MM.1S (cell line): Measurements from ENCODE around the gene GDF11.

Experiments used
- DNase-seq: peaks from one replicate; pipeline ENCODE4 v3.0.0-alpha.2; 2015
- H2AFZ ChIP-seq: fragments of 300-600 bp; sonication (generic); 2 replicates; pipeline ENCODE4 v1.6.0; 2016; ENCODE audit warnings: antibody characterized with exemption, low read length
- H3F3A ChIP-seq: fragments of 300-600 bp; sonication (generic); 2 replicates; pipeline ENCODE4 v1.6.1; 2016; ENCODE audit warnings: mild to moderate bottlenecking, antibody characterized with exemption, low read length, moderate library complexity, mixed read lengths; ENCODE audit not compliant: insufficient read depth
- H3K27ac ChIP-seq: fragments of 300-600 bp; sonication (generic); 2 replicates; pipeline ENCODE4 v1.5.1; 2016; ENCODE audit warnings: mild to moderate bottlenecking, low read length
- H3K27me3 ChIP-seq: fragments of 300-600 bp; sonication (generic); replicated peaks from 2 replicates; pipeline ENCODE4 v1.6.0; 2016; ENCODE audit warnings: low read length; ENCODE audit not compliant: insufficient read depth
- H3K36me3 ChIP-seq: fragments of 300-600 bp; sonication (generic); replicated peaks from 2 replicates; pipeline ENCODE4 v1.6.1; 2016; ENCODE audit warnings: mild to moderate bottlenecking, low read length, mixed read lengths; ENCODE audit not compliant: insufficient read depth
- H3K4me1 ChIP-seq: fragments of 300-600 bp; sonication (generic); 2 replicates; pipeline ENCODE4 v1.6.1; 2016; ENCODE audit warnings: low read length, mixed read lengths
- H3K4me2 ChIP-seq: fragments of 300-600 bp; sonication (generic); 2 replicates; pipeline ENCODE4 v1.6.0; 2016; ENCODE audit warnings: low read depth, low read length
- H3K4me3 ChIP-seq: fragments of 300-600 bp; sonication (generic); 2 replicates; pipeline ENCODE4 v1.5.1; 2016; ENCODE audit warnings: low read length, mixed read lengths
- H3K79me2 ChIP-seq: fragments of 300-600 bp; sonication (generic); 2 replicates; pipeline ENCODE4 v1.6.1; 2016; ENCODE audit warnings: mixed run types, low read length, mixed read lengths
- H3K9ac ChIP-seq: fragments of 300-600 bp; sonication (generic); 2 replicates; pipeline ENCODE4 v1.6.1; 2016; ENCODE audit warnings: low read length, mixed read lengths
- H3K9me2 ChIP-seq: fragments of 300-600 bp; sonication (generic); replicated peaks from 2 replicates; pipeline ENCODE4 v1.6.1; 2016; ENCODE audit warnings: mild to moderate bottlenecking, low read length, mixed read lengths; ENCODE audit not compliant: insufficient read depth
- H3K9me3 ChIP-seq: fragments of 300-600 bp; sonication (generic); replicated peaks from 2 replicates; pipeline ENCODE4 v1.6.1; 2016; ENCODE audit warnings: mild to moderate bottlenecking, low read length, mixed read lengths; ENCODE audit not compliant: insufficient read depth
- H4K20me1 ChIP-seq: fragments of 300-600 bp; sonication (generic); 2 replicates; pipeline ENCODE4 v1.6.1; 2016; ENCODE audit warnings: mild to moderate bottlenecking, low read length, moderate library complexity, mixed read lengths; ENCODE audit not compliant: insufficient read depth
- CTCF ChIP-seq: fragments of 300-600 bp; sonication (generic); IDR thresholded peaks from 2 replicates; pipeline ENCODE4 v1.5.1; 2016; ENCODE audit warnings: antibody characterized with exemption, low read length, mixed read lengths
- EZH2 ChIP-seq: fragments of 300-600 bp; sonication (generic); optimal IDR thresholded peaks from 2 replicates; pipeline ENCODE3; 2017; ENCODE audit warnings: low read depth, mild to moderate bottlenecking, antibody characterized with exemption, low read length, mixed read lengths
- EZH2phosphoT487 ChIP-seq: fragments of 300-600 bp; sonication (generic); IDR thresholded peaks from 2 replicates; pipeline ENCODE4 v1.6.1; 2018; ENCODE audit warnings: antibody characterized with exemption, low read length

Gene GDF11

DNA sequence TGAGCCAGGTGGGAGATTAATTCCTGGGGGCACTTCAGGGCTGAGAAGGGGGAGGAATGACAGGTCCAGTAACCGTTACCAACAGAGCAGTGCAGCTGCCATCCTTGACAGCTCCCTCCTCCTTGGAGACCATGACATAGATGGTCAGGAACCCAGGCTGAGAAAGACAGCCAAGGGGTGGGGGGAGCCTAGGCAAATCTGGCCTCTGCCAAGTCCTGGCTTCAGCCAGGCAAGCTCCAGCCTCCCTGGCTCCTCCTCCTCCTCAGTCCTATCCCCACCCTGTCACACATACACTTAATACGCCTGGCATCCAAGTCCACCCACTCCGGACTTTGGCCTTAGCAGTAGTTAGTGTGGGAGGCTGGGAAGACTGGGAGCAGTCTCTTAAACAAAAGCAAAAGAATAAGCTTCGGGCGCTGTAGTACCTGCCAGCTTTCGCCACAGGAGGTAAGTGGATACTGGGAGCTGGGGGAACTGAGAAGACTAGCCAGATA is 22.8 kb upstream of the GDF11 start, which contains the start of gene RDH5:
Gene RDH5, plus strand, starts transcription at position 323 of the 494 bp plus-strand sequence. CDS start 792 bp downstream, outside the sequence.
- Histone ChIP-seq H2AFZ (no peak within 1 kb of the TSS), H3K9ac (no peak within 1 kb of the TSS), H3K4me3 (no peak within 1 kb of the TSS), H3K79me2 (peaks cover 21% of the 10 kb centered on the region), H3K27me3 (no peaks in the 10 kb centered on the region), H3K36me3 (no peaks in the 10 kb centered on the region), H4K20me1 (no peaks in the 10 kb centered on the region), H3K9me3 (no peaks in the 10 kb centered on the region), H3K27ac (no peak within 1 kb of the TSS), H3K4me1 (peaks cover 15% of the 10 kb centered on the region), H3K4me2 (no peak within 1 kb of the TSS), H3K9me2 (no peaks in the 10 kb centered on the region), H3F3A (peaks cover 10% of the 10 kb centered on the region; the same call in 1 of the 2 replicates)
- no peak for TF ChIP-seq CTCF
- TF ChIP-seq EZH2: no peak
- no peak for TF ChIP-seq EZH2phosphoT487
- DNase-seq: no peak

DNA sequence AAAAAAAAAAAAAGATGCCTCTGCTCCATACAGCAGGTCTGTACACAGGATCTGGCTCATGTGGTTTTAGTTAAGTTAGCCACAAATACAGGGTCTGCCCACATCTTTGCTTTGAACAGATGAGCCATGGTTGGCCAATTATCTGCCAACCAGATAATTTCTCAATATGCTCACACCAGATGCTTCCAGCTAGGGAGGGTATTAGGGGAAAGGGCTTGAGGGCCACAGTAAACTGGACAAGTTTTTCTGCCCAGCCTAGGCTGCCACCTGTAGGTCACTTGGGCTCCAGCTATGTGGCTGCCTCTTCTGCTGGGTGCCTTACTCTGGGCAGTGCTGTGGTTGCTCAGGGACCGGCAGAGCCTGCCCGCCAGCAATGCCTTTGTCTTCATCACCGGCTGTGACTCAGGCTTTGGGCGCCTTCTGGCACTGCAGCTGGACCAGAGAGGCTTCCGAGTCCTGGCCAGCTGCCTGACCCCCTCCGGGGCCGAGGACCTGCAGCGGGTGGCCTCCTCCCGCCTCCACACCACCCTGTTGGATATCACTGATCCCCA is 22.0 kb upstream of the GDF11 start:
- no peaks in the 10 kb centered on the region for H3K36me3 ChIP-seq
- no peak overlapping the region for H3K9ac ChIP-seq
- TF ChIP-seq EZH2 (no peak), CTCF (peak; percentile 18), EZH2phosphoT487 (no peak)
- H3K4me3 ChIP-seq: no peak overlapping the region
- peaks cover 9% of the 10 kb centered on the region for H3K4me1 ChIP-seq
- H3K9me3 ChIP-seq: no peaks in the 10 kb centered on the region
- H3K79me2 ChIP-seq: peaks cover 21% of the 10 kb centered on the region
- no peak overlapping the region for H3K4me2 ChIP-seq
- no peaks in the 10 kb centered on the region for H3K9me2 ChIP-seq
- no peak overlapping the region for H2AFZ ChIP-seq
- DNase-seq: no peak
- no peaks in the 10 kb centered on the region for H3K27me3 ChIP-seq
- no peaks in the 10 kb centered on the region for H4K20me1 ChIP-seq
- H3K27ac ChIP-seq: no peak overlapping the region
- peaks cover 4% of the 10 kb centered on the region; the same call in 1 of the 2 replicates for H3F3A ChIP-seq

DNA sequence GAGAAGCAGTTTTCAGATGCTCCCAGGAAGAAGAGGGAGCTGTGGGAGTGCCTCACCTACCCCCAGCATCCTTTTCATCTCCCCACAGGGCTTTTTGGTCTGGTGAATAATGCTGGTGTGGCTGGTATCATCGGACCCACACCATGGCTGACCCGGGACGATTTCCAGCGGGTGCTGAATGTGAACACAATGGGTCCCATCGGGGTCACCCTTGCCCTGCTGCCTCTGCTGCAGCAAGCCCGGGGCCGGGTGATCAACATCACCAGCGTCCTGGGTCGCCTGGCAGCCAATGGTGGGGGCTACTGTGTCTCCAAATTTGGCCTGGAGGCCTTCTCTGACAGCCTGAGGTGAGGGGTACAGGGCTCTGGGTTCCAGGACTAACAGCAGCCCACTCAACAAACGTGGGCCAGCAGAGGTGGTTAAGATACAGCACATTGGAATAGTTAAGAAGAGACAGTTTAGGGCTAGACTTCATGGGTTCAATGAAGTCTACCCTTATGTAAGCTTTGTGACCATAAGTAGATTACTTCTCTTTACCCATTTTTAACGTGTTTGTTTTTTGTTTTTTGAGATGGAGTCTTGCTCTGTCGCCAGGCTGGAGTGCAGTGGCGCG is 21.2 kb upstream of the GDF11 start:
- H3K27me3 ChIP-seq: no peaks in the 10 kb centered on the region
- H3K27ac ChIP-seq: no peak overlapping the region
- no peak for DNase-seq
- H3K9ac ChIP-seq: no peak overlapping the region
- H3K4me2 ChIP-seq: no peak overlapping the region
- no peaks in the 10 kb centered on the region for H3K9me3 ChIP-seq
- TF ChIP-seq CTCF (no peak), EZH2phosphoT487 (no peak), EZH2 (no peak)
- no peaks in the 10 kb centered on the region for H3K9me2 ChIP-seq
- H4K20me1 ChIP-seq: no peaks in the 10 kb centered on the region
- no peak overlapping the region for H2AFZ ChIP-seq
- H3K79me2 ChIP-seq: peaks cover 17% of the 10 kb centered on the region
- H3K4me1 ChIP-seq: peaks cover 9% of the 10 kb centered on the region
- no peaks in the 10 kb centered on the region for H3F3A ChIP-seq
- H3K4me3 ChIP-seq: no peak overlapping the region
- no peaks in the 10 kb centered on the region for H3K36me3 ChIP-seq
